Gastrocnemius medialis (tissue), 4 donors: Measurements from ENCODE around the gene TMED8. TPM values are rescaled to one million over a fixed set of nuclear protein-coding genes. Genes with fewer than 3 reads are reported as not detected.

Source experiments
- ATAC-seq, 2 donors: fragments of 150-250 bp; one replicate each; pipeline ENCODE4 v1.9.1; 2016
- DNase-seq, 2 donors: peaks; one replicate each; pipeline ENCODE4 v3.0.0-alpha.2; 2019
- H3K27ac ChIP-seq, 4 donors: fragments of 200-600 bp; sonication (generic); 1 replicate in 1 of 4; 2 replicates in 3 of 4; pipeline ENCODE4 v1.5.1; 2016 to 2018; ENCODE audit warnings: mild to moderate bottlenecking in 2 of 4, moderate library complexity in 1 of 4
- H3K27me3 ChIP-seq, 3 donors: fragments of 200-600 bp; sonication (generic) in 2 of 3; 1 replicate in 1 of 3; 2 replicates in 2 of 3; pipeline versions ENCODE4 v1.5.1 to v1.6.0; 2016 to 2019; ENCODE audit warnings: mild to moderate bottlenecking in 1 of 3, moderate library complexity in 1 of 3
- H3K36me3 ChIP-seq, 2 donors: fragments of 200-600 bp; sonication (generic) in 1 of 2; one replicate each; pipeline ENCODE4 v1.5.1; 2017 to 2018
- H3K4me1 ChIP-seq, 2 donors: fragments of 200-600 bp; sonication (generic) in 1 of 2; one replicate each; pipeline ENCODE4 v1.5.1; 2016 to 2017; ENCODE audit warnings: mild to moderate bottlenecking in 2 of 2
- H3K4me3 ChIP-seq, 4 donors: fragments of 200-600 bp; sonication (generic) in 3 of 4; 1 replicate in 1 of 4; 2 replicates in 3 of 4; pipeline ENCODE4 v1.5.1; 2016 to 2019; ENCODE audit warnings: mild to moderate bottlenecking in 2 of 4
- H3K9me3 ChIP-seq, 3 donors: fragments of 200-600 bp; sonication (generic) in 2 of 3; 1 replicate in 1 of 3; 2 replicates in 2 of 3; pipeline ENCODE4 v1.5.1; 2016 to 2019
- POLR2A ChIP-seq, 2 donors: fragments of 450-650 bp; IDR thresholded peaks; one replicate each; pipeline ENCODE4 v1.6.1; 2017; ENCODE audit warnings: antibody characterized with exemption in 2 of 2, mild to moderate bottlenecking in 2 of 2, moderate library complexity in 2 of 2
- in situ Hi-C, 4 donors: fragments of 200-750 bp; cut with MboI; loops; one replicate each; pipeline versions ENCODE4 v1.15.0 to v1.8.0; 2017; ENCODE audit warnings: low sequenced_read_pairs in 4 of 4
- intact Hi-C: fragments of 100-400 bp; cut with DNase I; formaldehyde crosslinking; loops from one replicate; pipeline ENCODE4 v1.15.1; 2023; ENCODE audit warnings: low total_unique reads
- total RNA-seq, 4 donors: library from RNA; depleted of rRNA; stranded (reverse); fragments of >200 nt; gene quantifications; one replicate each; pipeline versions ENCODE4 v1.1.0 to v1.2.3, GENCODE V29; 2016
- TF ChIP-seq, protein P1 (sequence below), 5 experiments: fragments of 450-650 bp in 3 of 5; fragments of 200-600 bp in 2 of 5; sonication (generic) in 2 of 5; IDR thresholded peaks in 4 of 5; conservative IDR thresholded peaks in 1 of 5; 1 replicate in 4 of 5; 2 replicates in 1 of 5; pipeline ENCODE4 v1.5.1; 2016 to 2019; ENCODE audit warnings: antibody characterized with exemption in 5 of 5, mild to moderate bottlenecking in 3 of 5, moderate library complexity in 3 of 5

Gene TMED8
- total RNA-seq, 4 donors from 2014 or later = 3.0 to 5.2 (median 4.3) TPM

GRCh38 chr14:77344377-77344996, 32.4 kb downstream of the TMED8 start:
- ATAC-seq (no peak), DNase-seq (no peak)
- peaks cover 6 to 10% of the 10 kb centered on the region in 2 donors for H3K4me1 ChIP-seq
- H3K27me3 ChIP-seq = no peaks in the 10 kb centered on the region
- no peak overlapping the region for H3K4me3 ChIP-seq
- intact Hi-C loops (no loop called here), in situ Hi-C loops (no loop called here)
- H3K9me3 ChIP-seq = no peaks in the 10 kb centered on the region
- H3K36me3 ChIP-seq = peaks cover 0 to 8% of the 10 kb centered on the region in 2 donors
- H3K27ac ChIP-seq = no peak overlapping the region
- TF ChIP-seq, protein P1, sequence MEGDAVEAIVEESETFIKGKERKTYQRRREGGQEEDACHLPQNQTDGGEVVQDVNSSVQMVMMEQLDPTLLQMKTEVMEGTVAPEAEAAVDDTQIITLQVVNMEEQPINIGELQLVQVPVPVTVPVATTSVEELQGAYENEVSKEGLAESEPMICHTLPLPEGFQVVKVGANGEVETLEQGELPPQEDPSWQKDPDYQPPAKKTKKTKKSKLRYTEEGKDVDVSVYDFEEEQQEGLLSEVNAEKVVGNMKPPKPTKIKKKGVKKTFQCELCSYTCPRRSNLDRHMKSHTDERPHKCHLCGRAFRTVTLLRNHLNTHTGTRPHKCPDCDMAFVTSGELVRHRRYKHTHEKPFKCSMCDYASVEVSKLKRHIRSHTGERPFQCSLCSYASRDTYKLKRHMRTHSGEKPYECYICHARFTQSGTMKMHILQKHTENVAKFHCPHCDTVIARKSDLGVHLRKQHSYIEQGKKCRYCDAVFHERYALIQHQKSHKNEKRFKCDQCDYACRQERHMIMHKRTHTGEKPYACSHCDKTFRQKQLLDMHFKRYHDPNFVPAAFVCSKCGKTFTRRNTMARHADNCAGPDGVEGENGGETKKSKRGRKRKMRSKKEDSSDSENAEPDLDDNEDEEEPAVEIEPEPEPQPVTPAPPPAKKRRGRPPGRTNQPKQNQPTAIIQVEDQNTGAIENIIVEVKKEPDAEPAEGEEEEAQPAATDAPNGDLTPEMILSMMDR (IDR thresholded peaks at IDR 0.05 in 4 of 5, conservative IDR thresholded peaks at IDR 0.05 in 1 of 5) = no peak
- TF ChIP-seq POLR2A (IDR thresholded peaks at IDR 0.05) = no peak

DNA sequence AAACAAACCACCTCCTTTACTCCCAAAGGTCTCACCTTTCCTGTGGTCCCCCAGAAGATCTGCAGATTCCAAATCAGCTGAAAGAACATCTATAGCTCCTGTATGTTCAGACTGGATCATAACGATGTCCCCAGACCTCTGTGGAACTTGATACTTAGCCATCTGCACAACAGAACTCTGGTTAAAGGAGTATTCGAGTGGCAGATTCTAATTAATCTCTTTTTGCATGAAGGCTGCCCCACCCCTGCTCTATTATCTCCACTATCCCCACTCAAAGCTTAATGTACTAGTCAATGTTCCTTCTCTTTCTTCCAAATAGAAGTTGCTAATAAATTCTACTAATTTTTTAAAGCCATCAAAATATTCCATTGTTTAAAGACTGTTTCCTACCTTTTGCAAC, 33.2 kb downstream of the TMED8 start:
- DNase-seq (no peak), ATAC-seq (no peak)
- Histone ChIP-seq H3K4me1 (peaks cover 6 to 10% of the 10 kb centered on the region in 2 donors), H3K4me3 (no peak overlapping the region), H3K9me3 (no peaks in the 10 kb centered on the region), H3K27ac (no peak overlapping the region), H3K27me3 (no peaks in the 10 kb centered on the region), H3K36me3 (peaks cover 0 to 8% of the 10 kb centered on the region in 2 donors)
- TF ChIP-seq, protein P1 (IDR thresholded peaks at IDR 0.05 in 4 of 5, conservative IDR thresholded peaks at IDR 0.05 in 1 of 5) = no peak
- intact Hi-C loops (no loop called here), in situ Hi-C loops (no loop called here)

DNA sequence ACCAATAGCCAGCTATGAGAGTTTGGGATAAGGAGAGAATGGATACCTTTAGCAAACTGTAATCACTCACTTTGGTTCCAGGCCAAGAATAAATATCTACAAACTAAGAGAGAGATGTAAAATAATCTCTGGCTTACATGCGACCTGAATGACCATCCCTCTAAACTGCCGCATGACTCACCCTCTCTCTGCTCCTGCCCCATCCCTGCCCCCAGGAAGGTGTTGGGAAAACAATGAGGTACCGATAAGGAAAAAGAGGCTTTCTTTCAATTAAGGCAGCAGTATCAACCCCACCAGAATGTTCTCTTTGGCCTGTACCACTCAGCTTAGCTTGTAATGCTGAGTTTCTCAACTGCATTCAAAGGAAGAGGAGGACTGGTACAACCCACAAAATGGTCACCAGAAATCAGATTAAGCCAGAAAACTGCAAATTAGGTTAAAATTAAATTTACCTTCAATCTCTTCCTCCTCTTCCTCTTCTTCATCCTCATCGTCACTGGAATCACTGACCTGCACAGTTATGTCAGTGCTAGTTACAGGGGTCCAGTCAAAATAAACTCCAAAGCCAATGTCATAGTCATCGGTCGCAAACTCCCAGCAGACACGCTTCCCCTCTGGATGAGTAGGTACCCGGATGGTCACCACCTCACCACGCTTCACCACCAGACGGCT, 34.0 kb downstream of the TMED8 start:
- peaks cover 6 to 10% of the 10 kb centered on the region in 2 donors for H3K4me1 ChIP-seq
- no peak overlapping the region for H3K4me3 ChIP-seq
- no peak overlapping the region for H3K27ac ChIP-seq
- intact Hi-C loops (no loop called here), in situ Hi-C loops (no loop called here)
- ATAC-seq = no peak
- no peaks in the 10 kb centered on the region for H3K9me3 ChIP-seq
- no peaks in the 10 kb centered on the region for H3K27me3 ChIP-seq
- H3K36me3 ChIP-seq = peaks cover 0 to 8% of the 10 kb centered on the region in 2 donors
- no peak for DNase-seq
- no peak for TF ChIP-seq POLR2A (IDR thresholded peaks at IDR 0.05)
- TF ChIP-seq, protein P1 (IDR thresholded peaks at IDR 0.05 in 4 of 5, conservative IDR thresholded peaks at IDR 0.05 in 1 of 5) = no peak

DNA sequence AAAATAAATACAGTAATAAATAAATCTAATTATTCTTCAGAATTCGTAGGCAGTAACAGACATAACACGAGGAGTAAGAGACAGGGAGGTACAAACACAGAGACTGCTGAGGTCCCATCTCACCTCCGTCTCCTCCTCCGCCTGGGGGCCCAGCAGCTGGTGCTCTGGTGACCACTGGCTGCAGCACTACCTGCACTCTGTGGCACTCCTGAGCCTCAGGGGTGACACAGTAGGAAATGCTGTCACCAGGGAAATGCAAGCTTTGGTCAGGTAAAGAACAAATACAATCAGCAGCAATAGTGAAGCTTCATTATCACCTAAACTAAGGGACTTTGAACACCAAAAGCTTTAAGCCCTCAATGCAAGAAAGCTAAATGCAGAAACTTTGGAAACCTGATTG, 36.5 kb downstream of the TMED8 start:
- intact Hi-C loops (no loop called here), in situ Hi-C loops (no loop called here)
- H3K36me3 ChIP-seq = peaks cover 0 to 8% of the 10 kb centered on the region in 2 donors

More for the DNA sequence above, 36.5 kb downstream of the TMED8 start:
- H3K4me1 ChIP-seq = peaks cover 6 to 10% of the 10 kb centered on the region in 2 donors
- no peak overlapping the region for H3K4me3 ChIP-seq
- no peak for TF ChIP-seq POLR2A (IDR thresholded peaks at IDR 0.05)
- TF ChIP-seq, protein P1 (IDR thresholded peaks at IDR 0.05 in 4 of 5, conservative IDR thresholded peaks at IDR 0.05 in 1 of 5) = no peak
- ATAC-seq (no peak), DNase-seq (no peak)
- no peak overlapping the region for H3K27ac ChIP-seq
- no peaks in the 10 kb centered on the region for H3K9me3 ChIP-seq
- H3K27me3 ChIP-seq = no peaks in the 10 kb centered on the region
